Superior temporal gyrus (tissue), 1 donor: ENCODE data around the gene PITHD1.
"Not testable (repeated sequence)": the region's sequence is repeated elsewhere in the genome, so short reads cannot be mapped to it uniquely, and the experiment has no call there.

Experiments
- DNase-seq: peaks from one replicate; pipeline ENCODE4 v3.0.0-alpha.2; 2016; ENCODE audit errors: extremely low spot score

Gene PITHD1

DNA sequence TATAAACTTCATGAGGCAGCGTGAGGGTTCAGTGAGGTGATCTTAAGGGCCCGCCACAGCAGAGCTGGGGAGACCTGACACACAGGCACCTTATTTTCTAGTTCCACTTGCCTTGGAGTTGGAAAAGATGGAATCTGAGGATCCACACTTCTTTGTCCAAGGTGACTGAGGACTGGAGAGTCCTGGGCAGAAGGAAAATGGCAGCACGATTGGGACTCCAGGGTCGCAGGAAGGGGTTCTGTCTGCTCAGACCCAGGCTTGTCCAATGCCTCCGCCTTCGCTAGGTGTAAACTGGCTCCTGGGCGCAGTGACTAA lies 21.0 kb downstream of the PITHD1 start:
- DNase-seq: no peak

DNA sequence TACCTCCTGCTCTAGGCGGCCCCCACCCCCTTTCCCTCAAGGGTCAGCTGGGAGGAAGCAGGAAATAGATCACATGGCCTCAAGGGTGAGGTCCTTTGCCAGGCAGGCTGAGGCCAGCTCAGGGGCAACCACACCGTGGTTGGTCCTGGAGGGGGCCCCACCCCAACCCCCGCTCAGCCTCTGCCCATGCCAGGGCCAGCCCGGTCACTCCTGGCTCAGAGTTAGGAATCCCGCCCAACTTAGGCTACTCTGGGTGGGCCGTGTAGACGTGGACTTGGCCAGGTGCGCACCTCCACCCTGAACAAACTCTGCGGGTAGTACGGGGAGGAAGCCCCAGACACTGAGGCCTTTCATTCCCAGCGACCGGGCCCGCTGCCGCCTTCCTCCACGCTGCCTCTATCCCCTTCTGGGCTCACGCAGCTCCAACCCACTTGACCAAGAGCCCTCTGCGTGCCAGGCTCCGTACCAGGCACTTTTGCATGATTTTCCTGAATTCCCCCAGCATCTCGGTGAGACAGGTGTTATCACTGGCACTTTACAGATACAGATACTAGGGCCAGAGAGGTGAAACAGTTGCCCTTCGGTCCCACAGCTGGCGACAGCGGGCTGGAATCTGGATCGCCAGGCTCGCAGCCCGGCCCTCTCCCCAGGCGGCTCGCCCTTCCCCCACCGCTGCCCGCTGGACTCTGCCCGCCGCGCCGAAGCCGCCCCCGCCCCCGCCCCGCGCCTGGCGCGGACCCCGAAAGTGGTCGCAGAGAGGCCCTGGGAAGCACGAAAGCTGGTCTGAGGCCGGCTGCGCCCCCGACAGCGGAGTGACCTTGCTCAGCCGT lies 21.6 kb downstream of the PITHD1 start:
- DNase-seq: no peak

DNA sequence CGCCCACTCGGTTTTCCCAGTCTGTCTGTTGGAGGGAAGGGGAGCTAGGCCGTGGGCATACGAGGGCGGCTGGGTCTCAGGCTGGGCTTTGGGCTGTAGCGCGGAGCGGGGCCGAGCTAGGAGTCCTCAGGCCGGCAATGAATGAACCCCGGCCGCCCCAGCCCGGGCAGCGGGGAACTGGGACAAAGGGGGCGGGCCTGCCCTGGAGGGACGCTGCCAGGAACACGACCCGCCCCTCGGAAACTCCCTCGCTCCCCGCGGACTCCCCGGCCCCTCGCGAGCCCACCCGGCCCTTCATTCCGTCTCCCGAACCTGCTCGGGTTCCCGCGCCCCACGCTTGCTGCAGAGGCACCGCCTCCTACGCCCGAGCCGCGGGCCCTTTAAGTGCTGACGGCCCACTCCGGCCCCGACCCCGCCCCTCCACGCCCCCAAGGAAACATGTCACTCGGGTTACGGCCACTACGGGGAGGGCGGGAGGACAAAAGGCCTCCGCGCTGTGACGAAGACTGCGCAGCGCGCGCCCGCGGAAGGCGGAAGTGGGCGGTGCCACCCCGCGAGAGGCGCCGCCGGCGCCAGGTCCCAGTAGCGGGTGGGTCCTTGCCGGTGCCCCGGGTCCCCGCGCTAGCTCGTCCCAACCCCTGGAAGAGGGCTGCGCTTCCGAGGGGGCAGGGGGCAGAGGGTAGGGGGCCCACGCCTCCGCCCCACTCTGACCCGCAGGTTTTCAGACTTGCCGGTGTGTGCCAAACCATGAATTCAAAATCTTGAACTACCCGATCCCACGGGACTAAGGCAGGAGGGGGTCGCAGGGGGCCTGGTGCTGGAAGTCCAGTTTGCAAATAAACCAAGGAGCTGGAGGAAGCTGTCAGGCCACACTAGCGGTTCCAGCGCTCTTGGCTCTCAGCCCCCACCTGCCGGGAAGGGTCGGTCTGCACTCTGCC lies 22.5 kb downstream of the PITHD1 start, which contains the start of gene GALE:
GALE (minus strand) TSS at position 355 of the 938 bp plus-strand sequence. CDS start 1,747 bp downstream, outside the sequence.
- DNase-seq: peak; percentile 91

DNA sequence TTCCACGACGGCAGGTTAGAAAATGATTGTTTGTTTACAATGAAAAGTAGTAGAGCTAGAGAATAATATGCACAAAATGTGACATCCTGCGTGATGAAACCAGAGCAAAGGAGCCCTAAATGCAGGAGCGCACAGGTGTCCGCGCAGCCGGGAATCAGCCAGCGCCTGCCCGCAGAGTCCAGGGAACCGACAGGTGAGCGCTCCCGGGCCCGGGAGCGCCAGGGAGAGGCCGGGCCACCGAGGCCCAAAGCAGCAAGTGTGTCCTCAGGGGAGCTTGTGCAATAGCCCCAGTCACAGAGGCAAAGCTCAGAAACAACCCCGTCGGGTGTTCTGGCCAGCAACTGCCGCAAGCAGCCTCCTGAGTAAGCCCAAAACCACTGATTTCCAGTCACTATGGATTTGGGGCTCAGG lies 23.1 kb downstream of the PITHD1 start:
- DNase-seq: no peak

DNA sequence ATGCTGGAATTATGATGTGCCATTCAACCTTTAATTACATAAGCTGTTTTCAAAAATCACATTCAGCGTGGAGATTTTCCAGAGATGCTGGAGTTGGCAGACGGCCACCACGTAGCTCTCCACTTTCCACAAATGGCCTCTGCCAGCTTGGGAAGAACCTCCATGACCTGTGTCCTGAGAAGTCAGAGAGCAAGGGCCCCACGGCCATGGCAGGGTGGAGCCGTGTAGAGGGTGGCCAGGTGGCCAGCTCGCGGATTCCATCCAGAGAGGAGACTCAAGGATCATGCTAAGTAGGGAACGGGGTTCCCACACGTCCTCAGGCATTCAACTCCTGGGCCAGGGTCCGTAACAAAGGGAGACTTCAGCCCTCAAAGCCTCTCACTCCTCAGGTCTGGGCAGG lies 23.7 kb downstream of the PITHD1 start:
- DNase-seq: no peak

DNA sequence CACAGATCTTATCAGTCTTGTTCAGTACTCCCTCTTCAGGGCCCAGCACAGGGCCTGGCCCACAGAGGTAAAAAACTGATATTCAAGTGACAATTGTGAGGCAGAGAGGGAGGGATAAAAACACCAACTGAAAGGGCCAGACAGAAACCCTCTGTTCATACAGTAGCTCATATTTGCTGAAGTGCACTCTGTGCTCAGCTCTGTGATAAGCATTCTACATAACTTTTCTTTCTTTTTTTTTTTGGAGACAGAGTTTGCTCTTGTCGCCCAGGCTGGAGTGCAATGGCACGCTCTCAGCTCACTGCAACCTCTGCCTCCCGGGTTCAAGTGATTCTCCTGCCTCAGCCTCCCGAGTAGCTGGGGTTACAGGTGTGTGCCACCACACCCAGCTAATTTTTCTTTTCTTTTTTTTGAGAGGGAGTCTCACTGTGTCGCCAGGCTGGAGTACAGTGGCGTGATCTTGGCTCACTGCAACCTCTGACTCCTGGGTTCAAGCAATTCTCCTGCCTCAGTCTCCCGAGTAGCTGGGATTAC lies 24.7 kb downstream of the PITHD1 start:
- not testable (repeated sequence) for DNase-seq

DNA sequence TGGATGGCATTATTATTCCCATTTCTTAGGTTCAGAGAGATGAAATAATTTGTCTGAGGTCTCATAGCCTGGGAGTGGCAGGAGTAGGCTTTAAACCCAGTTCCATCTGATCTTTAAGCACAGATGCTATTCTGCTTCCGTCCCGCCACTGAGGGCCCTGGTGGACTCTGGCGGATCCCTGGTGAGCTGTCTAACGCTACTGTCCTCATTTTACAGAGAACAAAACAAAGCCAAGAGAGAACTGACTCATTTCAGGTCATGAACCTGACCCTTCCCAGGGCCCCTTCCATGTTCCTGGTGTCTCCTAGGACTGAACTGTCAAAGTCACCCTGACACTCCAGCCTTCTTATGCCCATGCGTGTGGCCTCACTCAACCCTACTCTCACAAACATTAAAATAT lies 25.5 kb downstream of the PITHD1 start:
- DNase-seq: no peak

DNA sequence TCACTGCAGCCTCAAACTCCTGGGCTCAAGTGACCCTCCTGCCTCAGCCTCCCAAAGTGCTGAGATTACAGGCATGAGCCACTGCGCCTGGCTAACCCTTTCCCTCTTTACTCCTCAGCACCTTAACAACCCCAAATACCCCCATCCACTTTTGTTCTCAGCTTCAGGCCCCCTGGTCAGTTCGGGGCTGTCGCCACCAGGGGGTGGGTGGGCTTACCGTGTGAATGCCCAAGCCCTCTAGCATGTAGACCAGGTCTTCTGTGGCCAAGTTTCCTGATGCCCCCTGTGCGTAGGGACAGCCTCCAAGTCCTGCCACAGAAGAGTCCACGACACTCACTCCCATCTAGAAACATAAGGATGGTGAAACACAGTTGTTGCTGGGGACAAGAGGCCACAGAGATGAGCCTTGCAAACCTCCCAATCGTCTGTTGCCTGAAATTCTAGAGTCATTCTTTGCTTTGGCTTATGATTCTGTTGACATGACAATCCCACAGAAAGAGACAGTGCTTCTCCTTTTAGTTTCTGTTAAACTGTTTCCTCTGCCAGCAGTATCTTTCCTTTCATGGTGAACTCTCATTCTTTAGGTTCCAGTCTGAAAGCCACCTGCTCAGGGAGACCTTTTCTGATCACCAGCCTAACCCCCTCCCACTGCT lies 26.1 kb downstream of the PITHD1 start:
- DNase-seq: no peak

DNA sequence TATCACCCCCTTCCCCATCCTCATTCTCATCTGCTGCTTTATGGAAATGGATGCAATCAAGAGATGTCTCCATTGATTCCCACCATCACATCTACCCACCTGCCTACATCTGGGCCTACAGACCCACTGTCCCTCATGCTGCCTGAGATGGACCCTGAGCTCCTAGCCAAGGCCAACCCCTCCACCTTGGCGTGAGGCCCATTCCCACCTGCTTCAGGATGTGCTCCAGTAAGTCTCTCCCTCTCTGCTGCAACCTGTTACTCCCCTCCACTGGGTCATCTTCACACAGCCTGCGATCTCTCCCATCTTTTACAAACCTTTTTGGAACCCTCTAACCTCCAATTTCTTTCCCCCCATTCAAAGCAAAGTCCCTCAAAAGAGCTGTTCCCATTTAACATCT lies 26.8 kb downstream of the PITHD1 start:
- no peak for DNase-seq

DNA sequence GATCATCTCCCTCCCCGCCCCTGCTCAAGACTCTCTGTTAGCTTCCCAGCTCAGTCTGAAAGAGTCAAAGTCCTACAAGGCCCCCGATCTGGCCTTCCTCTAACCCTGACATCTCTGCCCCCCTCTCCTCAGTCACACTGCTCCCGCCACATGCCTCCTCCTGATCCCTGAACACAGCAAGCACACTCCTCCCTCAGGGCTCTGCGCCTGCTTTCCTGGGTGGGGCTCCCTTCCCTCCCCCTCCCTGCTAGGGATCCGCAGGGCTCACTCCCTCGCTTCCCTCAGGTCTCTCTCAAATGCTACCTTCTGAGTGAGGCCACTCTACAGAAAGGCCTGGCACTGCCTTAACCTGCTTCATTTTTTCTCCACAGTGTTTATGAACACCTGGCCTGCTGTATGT lies 28.1 kb downstream of the PITHD1 start:
- DNase-seq: no peak

DNA sequence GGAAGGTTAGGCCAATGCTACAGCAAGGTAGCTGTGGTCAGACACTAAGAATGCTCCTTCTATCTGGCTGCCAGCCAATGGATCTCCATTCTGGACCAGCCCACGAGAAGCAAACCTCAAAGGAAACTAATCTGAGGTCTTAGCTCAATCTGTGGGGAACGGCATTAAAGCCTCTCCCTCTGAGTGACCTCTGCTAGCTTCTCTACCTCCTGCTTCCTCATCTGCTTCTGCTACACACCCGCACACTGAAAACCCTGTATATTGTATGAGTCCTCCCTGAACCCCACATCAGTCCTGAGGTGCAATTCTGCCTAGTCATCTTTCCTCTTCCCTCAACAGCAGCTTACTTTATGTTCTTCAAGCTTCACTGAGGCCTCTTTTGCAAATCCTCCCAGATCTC lies 29.2 kb downstream of the PITHD1 start:
- DNase-seq: no peak

DNA sequence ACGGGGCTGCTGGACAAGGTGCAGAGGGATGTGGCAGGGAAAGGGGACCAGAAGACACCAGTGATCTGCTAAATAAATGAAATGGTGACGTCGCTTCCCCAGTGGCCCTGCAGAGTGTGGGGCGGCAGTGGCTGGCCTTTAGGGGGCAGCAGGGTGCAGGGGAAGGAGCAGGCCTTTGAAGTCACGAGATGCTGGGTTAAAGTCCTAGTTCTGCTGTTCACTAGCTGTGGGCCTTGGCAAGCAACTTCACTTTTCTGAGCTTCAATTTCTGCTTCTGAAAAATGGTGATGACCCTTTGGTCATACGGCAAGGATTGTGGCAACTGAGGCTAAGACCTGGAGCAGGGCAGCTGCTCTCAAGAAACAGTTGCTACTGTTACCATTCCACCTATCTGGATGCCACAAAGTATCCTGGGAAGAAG lies 31.5 kb downstream of the PITHD1 start:
- DNase-seq: peak; percentile 66

DNA sequence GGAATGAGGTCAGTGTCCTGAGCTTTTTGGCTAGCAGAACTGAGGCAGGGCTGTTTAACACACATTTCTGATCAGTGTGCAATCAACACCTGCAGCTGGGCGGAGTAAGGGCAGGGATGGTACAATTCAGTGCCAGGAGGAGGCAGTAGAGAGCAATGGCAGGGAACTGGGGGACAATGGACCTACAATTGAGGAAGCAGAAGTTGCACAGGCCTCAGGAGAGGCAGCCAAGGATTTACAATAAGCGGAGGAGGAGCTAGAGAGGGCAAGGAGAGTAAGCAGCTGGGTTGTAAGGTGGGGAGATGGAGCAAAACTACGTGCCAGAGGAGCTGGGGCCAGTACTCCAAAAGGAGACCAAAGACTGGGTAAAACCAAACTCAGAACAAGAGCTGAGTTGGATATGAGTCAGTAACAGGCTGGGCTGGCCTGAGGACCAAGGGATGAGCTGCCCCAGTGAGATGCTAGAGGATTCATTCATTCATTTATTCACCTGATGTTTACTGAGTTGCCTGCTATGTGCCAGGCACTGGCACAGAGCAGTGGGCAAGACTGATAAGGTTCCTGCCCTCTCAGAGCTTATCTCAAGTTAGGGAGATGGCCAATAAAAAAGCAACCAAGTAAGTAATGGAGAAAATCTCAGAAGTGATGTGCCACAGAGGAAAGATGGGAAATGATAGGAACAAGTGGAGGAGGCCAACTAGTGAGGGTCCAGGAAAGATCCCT lies 32.8 kb downstream of the PITHD1 start:
- DNase-seq: peak; percentile 43

DNA sequence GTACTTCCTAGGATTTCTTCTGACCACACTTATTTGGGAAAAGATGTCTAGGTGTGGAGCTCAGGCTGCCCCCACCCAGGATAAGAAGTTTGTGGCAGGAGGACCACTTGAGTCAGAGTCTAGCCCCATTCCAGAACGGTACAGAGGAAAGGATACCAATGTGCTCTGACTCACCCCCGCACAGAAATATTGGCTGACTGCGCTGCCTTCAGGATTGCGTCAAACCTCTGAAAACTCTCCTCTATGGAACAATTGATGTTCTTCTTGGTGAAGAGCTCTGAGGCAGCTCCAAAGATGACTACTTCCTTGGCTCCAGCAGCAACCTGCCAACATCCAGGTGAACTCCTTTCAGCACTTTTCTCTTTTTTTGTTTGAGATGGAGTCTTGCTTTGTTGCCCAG lies 35.8 kb downstream of the PITHD1 start:
- no peak for DNase-seq

DNA sequence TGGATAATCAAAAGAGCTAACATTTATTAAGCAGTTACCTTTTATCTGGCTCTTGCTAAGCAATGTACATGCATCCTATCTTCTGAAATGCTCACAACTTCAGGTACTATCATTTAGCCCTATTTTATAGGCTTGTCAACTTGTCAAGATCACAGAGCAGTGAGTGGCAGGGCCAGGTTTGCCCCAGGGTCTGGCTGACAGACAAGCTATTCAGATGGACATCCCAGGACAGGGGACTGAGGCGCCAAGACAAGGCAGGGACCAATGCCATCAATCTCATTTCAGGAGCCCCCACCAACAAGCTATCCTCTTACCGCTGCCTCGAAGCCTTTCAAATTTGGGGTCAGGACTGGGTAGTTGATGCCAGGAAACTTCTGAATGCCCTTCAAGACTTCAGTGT lies 38.1 kb downstream of the PITHD1 start:
- no peak for DNase-seq

DNA sequence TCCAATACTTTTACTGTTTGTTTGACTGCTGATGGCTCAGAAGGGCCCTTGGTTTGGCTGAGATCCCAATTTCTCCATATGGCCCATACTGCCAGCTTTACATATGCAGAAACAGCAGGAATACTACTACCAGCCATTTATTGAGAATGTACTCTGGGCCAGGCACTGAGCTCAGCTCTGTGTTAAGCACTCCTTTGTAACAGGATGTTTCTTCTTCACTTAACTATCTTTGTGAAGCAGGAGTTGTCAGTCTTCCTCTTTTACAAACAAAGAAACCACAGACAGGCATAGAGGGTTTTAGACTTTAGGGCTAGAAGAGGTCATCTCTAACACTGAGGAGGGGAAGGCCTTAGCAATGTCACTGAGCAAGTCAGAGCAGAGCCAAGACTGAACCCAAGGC lies 38.7 kb downstream of the PITHD1 start:
- DNase-seq: no peak

DNA sequence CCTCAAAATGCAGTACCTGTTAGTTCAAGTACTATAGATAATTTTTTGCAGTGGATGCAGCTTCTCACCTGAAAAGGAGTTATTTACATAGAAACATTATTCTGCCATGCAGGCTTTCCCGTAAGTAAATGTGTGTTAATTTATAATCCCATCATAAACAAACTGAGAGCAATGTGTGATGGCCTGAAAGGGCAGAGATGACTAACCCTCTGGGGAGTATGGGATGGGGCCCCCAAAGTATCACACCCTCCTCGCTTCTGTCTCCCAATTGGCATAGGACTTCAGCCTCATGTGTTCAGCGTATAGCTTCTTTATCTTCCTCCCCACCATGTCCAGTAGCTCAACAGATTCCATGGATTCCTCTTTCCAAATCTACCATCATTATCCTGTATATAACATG lies 39.4 kb downstream of the PITHD1 start:
- DNase-seq: no peak

DNA sequence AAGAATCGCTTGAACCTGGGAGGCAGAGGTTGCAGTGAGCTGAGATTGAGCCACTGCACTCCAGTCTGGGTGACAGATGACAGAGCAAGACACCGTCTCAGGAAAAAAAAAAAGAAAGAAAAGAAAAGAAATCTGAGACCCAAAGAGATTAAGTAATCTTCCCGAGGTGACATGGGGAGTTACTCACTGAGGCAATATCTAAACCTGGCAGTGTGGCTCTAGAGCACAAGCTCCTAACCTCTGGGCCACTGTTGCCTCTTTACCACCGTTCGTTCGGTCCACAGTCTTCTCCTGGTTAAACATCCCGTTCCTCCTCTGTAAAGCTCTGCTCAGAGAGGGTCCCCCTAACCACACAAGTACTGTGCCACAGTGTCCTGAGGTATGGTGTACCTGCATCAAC lies 45.5 kb downstream of the PITHD1 start:
- DNase-seq: no peak

DNA sequence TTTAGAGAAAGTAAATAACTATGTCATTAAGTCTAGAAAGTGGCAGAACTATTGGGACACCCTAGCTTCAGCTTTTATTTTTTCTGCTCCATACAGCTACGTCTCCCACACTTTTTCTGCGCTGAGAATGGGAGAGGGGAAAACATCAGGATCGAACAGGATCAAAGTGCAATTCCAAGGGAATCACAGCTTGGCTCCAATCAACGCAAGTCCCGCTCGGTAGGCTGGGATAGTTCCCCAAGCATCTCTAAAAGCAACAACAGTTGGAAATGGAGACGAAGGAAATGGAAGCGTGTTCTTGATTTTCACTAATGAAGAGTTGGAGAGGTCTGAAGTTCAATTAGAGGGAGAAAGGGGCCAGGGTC lies 46.5 kb downstream of the PITHD1 start:
- DNase-seq: no peak

DNA sequence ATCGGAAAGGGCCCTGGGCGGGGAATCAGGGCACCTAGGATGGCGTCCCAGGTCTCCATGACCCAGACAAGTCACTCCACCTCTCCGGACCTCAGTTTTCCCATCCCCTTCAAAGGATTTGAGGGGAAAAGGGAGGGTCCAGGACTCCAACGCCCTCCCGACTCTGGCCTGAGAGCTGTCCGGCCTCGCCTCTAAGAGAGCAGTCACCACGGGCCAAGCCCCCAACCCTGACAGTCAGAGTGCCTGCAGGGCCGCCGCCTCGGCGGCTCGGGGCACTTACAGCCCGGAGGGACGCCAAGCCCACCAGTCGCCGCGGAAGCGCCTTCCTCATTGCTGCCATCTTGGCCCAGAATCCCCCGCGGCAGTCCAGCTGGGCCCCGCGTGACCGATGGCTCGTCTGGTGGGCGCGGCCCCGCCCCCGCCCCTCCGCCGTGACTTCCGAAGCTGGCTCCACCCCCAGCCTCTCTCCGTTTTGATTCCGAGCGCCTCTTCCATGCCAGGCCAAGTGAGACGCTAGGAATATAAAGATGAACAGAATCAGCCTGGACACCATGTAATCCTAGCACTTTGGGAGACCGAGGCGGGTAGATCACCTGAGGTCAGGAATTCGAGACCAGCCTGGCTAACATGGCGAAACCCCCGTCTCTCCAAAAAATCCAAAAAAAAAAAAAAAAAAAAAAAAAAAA lies 47.0 kb downstream of the PITHD1 start, which contains the start of gene HMGCL:
HMGCL (minus strand) TSS at position 354 of the 686 bp plus-strand sequence; CDS start at position 340, 14 bp downstream.
- peak; percentile 90 for DNase-seq
